ENCODE measurements around the gene AGPAT2. TPM values are rescaled to one million over a fixed set of nuclear protein-coding genes. Genes with fewer than 3 reads are reported as not detected.

Gene AGPAT2
- total RNA-seq, 1 donor from 2014 or later, result 30.8 TPM

DNA sequence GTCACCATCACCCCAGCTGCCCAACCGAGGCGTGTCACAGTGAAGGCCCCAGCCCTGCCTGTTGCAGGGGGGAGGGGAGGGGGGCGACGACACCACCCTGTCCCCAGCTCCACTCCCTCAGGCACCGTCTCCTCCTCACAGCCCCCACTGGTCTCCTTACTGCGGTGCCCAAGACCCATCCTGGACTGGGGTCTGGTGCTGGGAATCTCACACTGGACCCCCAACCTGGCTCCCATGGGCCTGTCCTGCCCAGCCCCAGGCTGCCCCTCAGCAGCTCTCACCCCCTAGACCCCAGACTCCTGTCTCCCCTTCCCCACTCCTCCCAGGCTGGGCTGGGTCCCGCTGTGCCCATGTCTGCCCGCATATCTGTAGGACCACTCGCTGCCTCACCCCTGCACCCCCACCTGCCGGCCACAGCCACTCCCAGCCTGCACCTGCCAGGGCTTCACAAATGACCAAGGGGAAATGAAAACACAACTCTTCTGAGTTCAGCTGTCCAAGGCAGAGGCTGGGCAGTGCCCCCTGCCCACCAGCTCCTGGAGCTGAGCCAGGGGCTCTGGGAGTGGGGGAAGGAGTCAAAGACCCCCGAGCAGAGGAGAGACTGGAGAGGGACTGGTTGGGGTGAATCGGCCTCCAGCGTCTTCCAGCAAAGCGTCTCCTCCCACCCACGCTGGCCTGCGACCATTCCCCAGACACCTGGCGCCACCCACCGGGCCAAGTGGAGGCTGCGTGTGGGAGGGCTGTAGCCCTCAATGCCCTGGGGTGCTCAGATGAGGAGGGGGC is 57.2 kb downstream of the AGPAT2 start:
- Histone ChIP-seq H4K20me1 (ENCODE audit: insufficient read depth, low read length) (peaks cover 8% of the 10 kb centered on the region), H2AFZ (ENCODE audit: low read depth, low read length) (no peak overlapping the region), H3K9me3 (ENCODE audit: insufficient read depth, low read depth, low read length) (no peaks in the 10 kb centered on the region), H3K4me3 (ENCODE audit: insufficient read depth, low read depth, low read length) (no peak overlapping the region), H3K9ac (ENCODE audit: low read length) (no peak overlapping the region), H3K4me1 (ENCODE audit: insufficient read depth, low read length) (peaks cover 4% of the 10 kb centered on the region), H3K36me3 (ENCODE audit: insufficient read depth, low read length) (no peaks in the 10 kb centered on the region), H3K27ac (ENCODE audit: low read depth, low read length) (no peak overlapping the region), H3K79me2 (ENCODE audit: insufficient read depth, low read length) (no peaks in the 10 kb centered on the region), H3K4me2 (ENCODE audit: low read length) (no peak overlapping the region), H3K27me3 (ENCODE audit: insufficient read depth, low read length) (no peaks in the 10 kb centered on the region)
- Mint-ChIP-seq H3K27me3 (ENCODE audit: low read depth, unreplicated experiment) (peaks cover 4% of the 10 kb centered on the region), H3K36me3 (ENCODE audit: low read depth, unreplicated experiment) (no peaks in the 10 kb centered on the region), H3K4me3 (ENCODE audit: unreplicated experiment) (no peak overlapping the region), H3K9me3 (ENCODE audit: unreplicated experiment) (no peaks in the 10 kb centered on the region), H3K27ac (ENCODE audit: unreplicated experiment) (no peak overlapping the region), H3K4me1 (ENCODE audit: low read depth, unreplicated experiment) (peaks cover 4% of the 10 kb centered on the region)
- TF ChIP-seq EZH2 (IDR thresholded peaks at IDR 0.05; ENCODE audit: insufficient read depth, low read length), result no peak
- peak; percentile 44 for TF ChIP-seq CTCF (IDR thresholded peaks at IDR 0.05; ENCODE audit: insufficient read depth, low read depth, low read length)
- DNase-seq (ENCODE audit: low read depth), result no peak
- FAIRE-seq, result no peak

- peaks cover 7% of the 10 kb centered on the region for H3K4me1 ChIP-seq (ENCODE audit: insufficient read depth, low read length)
- no peak overlapping the region for H3K4me3 ChIP-seq (ENCODE audit: insufficient read depth, low read depth, low read length)
- no peaks in the 10 kb centered on the region for H3K79me2 ChIP-seq (ENCODE audit: insufficient read depth, low read length)
- no peak overlapping the region for H3K4me2 ChIP-seq (ENCODE audit: low read length)
- H3K36me3 ChIP-seq (ENCODE audit: insufficient read depth, low read length), result no peaks in the 10 kb centered on the region
- no peak overlapping the region for H3K27ac ChIP-seq (ENCODE audit: low read depth, low read length)
- H4K20me1 ChIP-seq (ENCODE audit: insufficient read depth, low read length), result peaks cover 8% of the 10 kb centered on the region
- no peaks in the 10 kb centered on the region for H3K36me3 Mint-ChIP-seq (ENCODE audit: low read depth, unreplicated experiment)
- no peak for TF ChIP-seq EZH2 (IDR thresholded peaks at IDR 0.05; ENCODE audit: insufficient read depth, low read length)
- TF ChIP-seq CTCF (IDR thresholded peaks at IDR 0.05; ENCODE audit: insufficient read depth, low read depth, low read length), result no peak
- no peak overlapping the region for H3K27ac Mint-ChIP-seq (ENCODE audit: unreplicated experiment)
- peaks cover 4% of the 10 kb centered on the region for H3K4me1 Mint-ChIP-seq (ENCODE audit: low read depth, unreplicated experiment)
- H3K9me3 ChIP-seq (ENCODE audit: insufficient read depth, low read depth, low read length), result no peaks in the 10 kb centered on the region
- H3K27me3 Mint-ChIP-seq (ENCODE audit: low read depth, unreplicated experiment), result peaks cover 4% of the 10 kb centered on the region
- H3K9ac ChIP-seq (ENCODE audit: low read length), result no peak overlapping the region
- H3K27me3 ChIP-seq (ENCODE audit: insufficient read depth, low read length), result no peaks in the 10 kb centered on the region
- no peaks in the 10 kb centered on the region for H3K9me3 Mint-ChIP-seq (ENCODE audit: unreplicated experiment)
- DNase-seq (ENCODE audit: low read depth), result no peak
- no peak for FAIRE-seq
- H3K4me3 Mint-ChIP-seq (ENCODE audit: unreplicated experiment), result no peak overlapping the region
- H2AFZ ChIP-seq (ENCODE audit: low read depth, low read length), result no peak overlapping the region
Measured at GRCh38 chr9:136629001-136629878, 58.0 kb downstream of the AGPAT2 start.
